ENCODE measurements around the gene ARL13B. TPM values are rescaled to one million over a fixed set of nuclear protein-coding genes. Genes with fewer than 3 reads are reported as not detected.

Gene ARL13B
- total and polyA plus RNA-seq, 2 donors (not counting 3 experiments of a cell fraction or from before 2014, with no cell fraction given), result 3.8 to 8.6 TPM

DNA sequence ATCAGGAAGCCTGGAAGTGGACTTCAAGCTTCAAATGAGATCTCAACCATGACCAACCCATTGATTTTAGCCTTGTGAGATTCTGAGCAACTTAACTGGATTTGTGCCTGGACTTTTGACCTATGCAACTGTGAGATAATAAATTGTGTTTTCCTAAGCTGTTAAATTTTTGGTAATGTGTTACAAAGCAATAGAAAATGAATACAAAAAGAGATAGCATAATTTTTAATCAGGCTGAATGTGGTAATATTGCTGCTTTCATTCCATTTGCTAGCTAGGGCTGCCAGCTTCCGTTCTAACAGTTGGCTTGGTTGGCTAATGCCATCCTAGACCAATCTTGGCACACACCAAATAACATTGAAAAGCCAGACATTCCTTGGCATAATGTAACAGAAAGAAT lies 18.5 kb upstream of the ARL13B start:
- Histone ChIP-seq H3K36me3 (ENCODE audit: control insufficient read depth in 2 of 2, extremely low read depth in 1 of 2, insufficient read depth in 2 of 2, low read length in 2 of 2) (no peaks in the 10 kb centered on the region), H3K79me2 (ENCODE audit: control insufficient read depth, insufficient read depth, low read length) (no peaks in the 10 kb centered on the region), H3K9me1 (replicated peaks; ENCODE audit: control insufficient read depth, extremely low read depth, insufficient read depth, low read length) (no peaks in the 10 kb centered on the region), H3K4me2 (ENCODE audit: insufficient read depth, low read length) (no peak overlapping the region), H3K4me1 (ENCODE audit: control insufficient read depth, extremely low read depth, insufficient read depth, low read length) (no peaks in the 10 kb centered on the region), H3K27ac (ENCODE audit: insufficient read depth, low read depth, low read length) (no peak overlapping the region), H2AFZ (ENCODE audit: low read depth, low read length) (no peak overlapping the region), H3K9me3 (replicated peaks; ENCODE audit: control insufficient read depth, insufficient read depth, low read length) (no peaks in the 10 kb centered on the region), H3K4me3 (replicated peaks in 1 of 3; ENCODE audit: insufficient read depth in 1 of 3, low read depth in 1 of 3, low read length in 3 of 3) (no peak overlapping the region), H4K20me1 (replicated peaks; ENCODE audit: control insufficient read depth, extremely low read depth, insufficient read depth, low read length) (no peaks in the 10 kb centered on the region), H3K9ac (replicated peaks; ENCODE audit: extremely low read depth, insufficient read depth, low read length) (no peak overlapping the region), H3K27me3 (ENCODE audit: control insufficient read depth in 2 of 2, insufficient read depth in 2 of 2, low read length in 2 of 2) (no peaks in the 10 kb centered on the region)
- FAIRE-seq (no peak), DNase-seq (ENCODE audit: low read depth, low spot score) (no peak)
- POLR2A ChIA-PET, result no interaction called here
- dilution Hi-C loops (cut with MboI; ENCODE audit: extremely low pct_ligation_motif_present, low sequenced_read_pairs), result no loop called here
- intact Hi-C loops (cut with micrococcal nuclease), result no loop called here
- no peak for TF ChIP-seq POLR2A (IDR thresholded peaks at IDR 0.05; ENCODE audit: low read depth, low read length)
- TF ChIP-seq POLR2AphosphoS5 (IDR thresholded peaks at IDR 0.05; ENCODE audit: insufficient read depth, low read depth, low read length), result no peak
- TF ChIP-seq, protein P1, sequence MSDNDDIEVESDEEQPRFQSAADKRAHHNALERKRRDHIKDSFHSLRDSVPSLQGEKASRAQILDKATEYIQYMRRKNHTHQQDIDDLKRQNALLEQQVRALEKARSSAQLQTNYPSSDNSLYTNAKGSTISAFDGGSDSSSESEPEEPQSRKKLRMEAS (IDR thresholded peaks at IDR 0.05; ENCODE audit: insufficient read depth, insufficient read length), result no peak
- no peak for TF ChIP-seq MYC (IDR thresholded peaks at IDR 0.05; ENCODE audit: low read depth, low read length)
- TF ChIP-seq, protein P2, sequence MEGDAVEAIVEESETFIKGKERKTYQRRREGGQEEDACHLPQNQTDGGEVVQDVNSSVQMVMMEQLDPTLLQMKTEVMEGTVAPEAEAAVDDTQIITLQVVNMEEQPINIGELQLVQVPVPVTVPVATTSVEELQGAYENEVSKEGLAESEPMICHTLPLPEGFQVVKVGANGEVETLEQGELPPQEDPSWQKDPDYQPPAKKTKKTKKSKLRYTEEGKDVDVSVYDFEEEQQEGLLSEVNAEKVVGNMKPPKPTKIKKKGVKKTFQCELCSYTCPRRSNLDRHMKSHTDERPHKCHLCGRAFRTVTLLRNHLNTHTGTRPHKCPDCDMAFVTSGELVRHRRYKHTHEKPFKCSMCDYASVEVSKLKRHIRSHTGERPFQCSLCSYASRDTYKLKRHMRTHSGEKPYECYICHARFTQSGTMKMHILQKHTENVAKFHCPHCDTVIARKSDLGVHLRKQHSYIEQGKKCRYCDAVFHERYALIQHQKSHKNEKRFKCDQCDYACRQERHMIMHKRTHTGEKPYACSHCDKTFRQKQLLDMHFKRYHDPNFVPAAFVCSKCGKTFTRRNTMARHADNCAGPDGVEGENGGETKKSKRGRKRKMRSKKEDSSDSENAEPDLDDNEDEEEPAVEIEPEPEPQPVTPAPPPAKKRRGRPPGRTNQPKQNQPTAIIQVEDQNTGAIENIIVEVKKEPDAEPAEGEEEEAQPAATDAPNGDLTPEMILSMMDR (IDR thresholded peaks at IDR 0.05; ENCODE audit: extremely low read depth in 1 of 2, insufficient read depth in 1 of 2, low read depth in 1 of 2, low read length in 2 of 2), result no peak
- CTCF ChIA-PET, result interaction anchor here (0.7 to 1.0 kb wide), 3 partner anchors 10 to 39 kb away, joined by 3 read pairs; no protein-coding TSS in a partner anchor
- BruUV-seq (replicated peaks), result no TSS peak

DNA sequence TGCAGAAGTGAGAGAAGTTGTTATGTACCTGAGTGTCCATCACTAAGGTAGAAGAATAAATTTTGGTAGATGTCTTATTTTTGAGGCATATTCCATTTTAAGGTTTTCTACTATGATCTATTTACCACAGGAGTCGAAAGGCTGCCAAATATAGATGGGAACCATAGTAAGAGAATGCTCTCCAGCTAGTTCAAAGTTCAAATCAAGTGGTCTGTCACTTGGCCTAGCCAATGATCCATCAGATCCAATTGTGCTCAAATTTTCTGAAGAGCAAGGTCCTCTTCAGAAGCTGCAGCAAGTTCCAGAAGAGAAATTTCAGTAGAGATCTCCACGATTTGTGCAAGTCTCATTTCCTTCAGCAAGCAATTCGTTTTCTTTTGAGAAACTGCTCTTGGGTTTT lies 17.2 kb upstream of the ARL13B start:
- Histone ChIP-seq H3K27me3 (ENCODE audit: control insufficient read depth in 2 of 2, insufficient read depth in 2 of 2, low read length in 2 of 2) (no peaks in the 10 kb centered on the region), H3K4me2 (ENCODE audit: insufficient read depth, low read length) (no peak overlapping the region), H3K27ac (ENCODE audit: insufficient read depth, low read depth, low read length) (no peak overlapping the region), H3K4me3 (replicated peaks in 1 of 3; ENCODE audit: insufficient read depth in 1 of 3, low read depth in 1 of 3, low read length in 3 of 3) (no peak overlapping the region), H3K36me3 (ENCODE audit: control insufficient read depth in 2 of 2, extremely low read depth in 1 of 2, insufficient read depth in 2 of 2, low read length in 2 of 2) (no peaks in the 10 kb centered on the region), H3K79me2 (ENCODE audit: control insufficient read depth, insufficient read depth, low read length) (no peaks in the 10 kb centered on the region), H2AFZ (ENCODE audit: low read depth, low read length) (no peak overlapping the region), H4K20me1 (replicated peaks; ENCODE audit: control insufficient read depth, extremely low read depth, insufficient read depth, low read length) (no peaks in the 10 kb centered on the region), H3K9ac (replicated peaks; ENCODE audit: extremely low read depth, insufficient read depth, low read length) (no peak overlapping the region), H3K9me1 (replicated peaks; ENCODE audit: control insufficient read depth, extremely low read depth, insufficient read depth, low read length) (no peaks in the 10 kb centered on the region), H3K4me1 (ENCODE audit: control insufficient read depth, extremely low read depth, insufficient read depth, low read length) (no peaks in the 10 kb centered on the region), H3K9me3 (replicated peaks; ENCODE audit: control insufficient read depth, insufficient read depth, low read length) (no peaks in the 10 kb centered on the region)
- no peak for FAIRE-seq
- BruUV-seq (replicated peaks), result no TSS peak
- no peak for DNase-seq (ENCODE audit: low read depth, low spot score)
- dilution Hi-C loops (cut with MboI; ENCODE audit: extremely low pct_ligation_motif_present, low sequenced_read_pairs) (no loop called here), intact Hi-C loops (cut with micrococcal nuclease) (no loop called here)
- no peak for TF ChIP-seq EZH2 (IDR thresholded peaks at IDR 0.05; ENCODE audit: borderline replicate concordance, low read depth, low read length, severe bottlenecking)
- no peak for TF ChIP-seq POLR2A (IDR thresholded peaks at IDR 0.05; ENCODE audit: low read depth, low read length)
- no peak for TF ChIP-seq MYC (IDR thresholded peaks at IDR 0.05; ENCODE audit: low read depth, low read length)
- TF ChIP-seq, protein P2 (IDR thresholded peaks at IDR 0.05; ENCODE audit: extremely low read depth in 1 of 2, insufficient read depth in 1 of 2, low read depth in 1 of 2, low read length in 2 of 2), result no peak
- no peak for TF ChIP-seq POLR2AphosphoS5 (IDR thresholded peaks at IDR 0.05; ENCODE audit: insufficient read depth, low read depth, low read length)
- no peak for TF ChIP-seq GATA2 (IDR thresholded peaks at IDR 0.05; ENCODE audit: insufficient read depth, insufficient read length, low read depth, low read length)
- TF ChIP-seq, protein P1 (IDR thresholded peaks at IDR 0.05; ENCODE audit: insufficient read depth, insufficient read length), result no peak
- TF ChIP-seq JUN (IDR thresholded peaks at IDR 0.05; ENCODE audit: borderline replicate concordance, insufficient read depth, insufficient read length, low read depth), result no peak
- TF ChIP-seq FOS (IDR thresholded peaks at IDR 0.05; ENCODE audit: borderline replicate concordance, insufficient read depth, low read length), result no peak
- POLR2A ChIA-PET, result no interaction called here
- CTCF ChIA-PET, result no interaction called here
